ENCODE measurements around the gene PPM1H. TPM values are rescaled to one million over a fixed set of nuclear protein-coding genes. Genes with fewer than 3 reads are reported as not detected.

The PPM1H gene
- total RNA-seq, 1 experiment from 2014 or later = 0.04 TPM

GRCh38 chr12:62915204-62915529 lies 19.8 kb downstream of the PPM1H start:
- no peak overlapping the region for H3K4me3 ChIP-seq (ENCODE audit: low read depth, low read length, poor library complexity, severe bottlenecking)
- BruUV-seq (replicated peaks) = no TSS peak
- H3K27ac ChIP-seq (ENCODE audit: low read depth, low read length, poor library complexity, severe bottlenecking) = no peak overlapping the region
- intact Hi-C loops (cut with micrococcal nuclease; ENCODE audit: unreplicated experiment) = no loop called here
- no peak for DNase-seq (ENCODE audit: low spot score)
- ChIA-PET CTCF (no interaction called here), POLR2A (ENCODE audit: low non-redundant PET) (no interaction called here)
- H3K36me3 ChIP-seq (ENCODE audit: insufficient read depth, low read length, poor library complexity, severe bottlenecking) = no peaks in the 10 kb centered on the region
- H3K9me3 ChIP-seq (ENCODE audit: low read depth, low read length, poor library complexity, severe bottlenecking) = no peaks in the 10 kb centered on the region
- TF ChIP-seq EZH2 (IDR thresholded peaks at IDR 0.05; ENCODE audit: borderline replicate concordance, low read depth, low read length, poor library complexity, severe bottlenecking) (no peak), CTCF (conservative IDR thresholded peaks at IDR 0.05; ENCODE audit: low read depth, low read length) (no peak)
- peaks cover 6% of the 10 kb centered on the region for H3K27me3 ChIP-seq (replicated peaks; ENCODE audit: insufficient read depth, low read depth, low read length, poor library complexity)
- H3K4me1 ChIP-seq (ENCODE audit: insufficient read depth, low read length, poor library complexity, severe bottlenecking) = no peaks in the 10 kb centered on the region

- no TSS peak for BruUV-seq (replicated peaks)
- TF ChIP-seq CTCF (conservative IDR thresholded peaks at IDR 0.05; ENCODE audit: low read depth, low read length) = no peak
- no peak for TF ChIP-seq EZH2 (IDR thresholded peaks at IDR 0.05; ENCODE audit: borderline replicate concordance, low read depth, low read length, poor library complexity, severe bottlenecking)
- H3K4me1 ChIP-seq (ENCODE audit: insufficient read depth, low read length, poor library complexity, severe bottlenecking) = no peaks in the 10 kb centered on the region
Measured at GRCh38 chr12:62914443-62915203, 20.3 kb downstream of the PPM1H start.

GRCh38 chr12:62913380-62913779 lies 21.6 kb downstream of the PPM1H start:
- no peak for DNase-seq (ENCODE audit: low spot score)
- TF ChIP-seq CTCF (conservative IDR thresholded peaks at IDR 0.05; ENCODE audit: low read depth, low read length) (no peak), EZH2 (IDR thresholded peaks at IDR 0.05; ENCODE audit: borderline replicate concordance, low read depth, low read length, poor library complexity, severe bottlenecking) (no peak)
- no peak overlapping the region for H3K27ac ChIP-seq (ENCODE audit: low read depth, low read length, poor library complexity, severe bottlenecking)
- no peak overlapping the region for H3K4me3 ChIP-seq (ENCODE audit: low read depth, low read length, poor library complexity, severe bottlenecking)
- no peaks in the 10 kb centered on the region for H3K9me3 ChIP-seq (ENCODE audit: low read depth, low read length, poor library complexity, severe bottlenecking)
- intact Hi-C loops (cut with micrococcal nuclease; ENCODE audit: unreplicated experiment) = no loop called here
- POLR2A ChIA-PET (ENCODE audit: low non-redundant PET) = no interaction called here
- CTCF ChIA-PET = no interaction called here
- no peaks in the 10 kb centered on the region for H3K36me3 ChIP-seq (ENCODE audit: insufficient read depth, low read length, poor library complexity, severe bottlenecking)
- peaks cover 7% of the 10 kb centered on the region for H3K27me3 ChIP-seq (replicated peaks; ENCODE audit: insufficient read depth, low read depth, low read length, poor library complexity)
- BruUV-seq (replicated peaks) = no TSS peak
- no peaks in the 10 kb centered on the region for H3K4me1 ChIP-seq (ENCODE audit: insufficient read depth, low read length, poor library complexity, severe bottlenecking)

More at GRCh38 chr12:62914443-62915203, 20.3 kb downstream of the PPM1H start:
- POLR2A ChIA-PET (ENCODE audit: low non-redundant PET) = no interaction called here
- no peaks in the 10 kb centered on the region for H3K36me3 ChIP-seq (ENCODE audit: insufficient read depth, low read length, poor library complexity, severe bottlenecking)
- peaks cover 6% of the 10 kb centered on the region for H3K27me3 ChIP-seq (replicated peaks; ENCODE audit: insufficient read depth, low read depth, low read length, poor library complexity)
- CTCF ChIA-PET = interaction anchor here (0.5 kb wide), 1 partner anchor 179 kb away, joined by 4 read pairs; no protein-coding TSS in a partner anchor
- intact Hi-C loops (cut with micrococcal nuclease; ENCODE audit: unreplicated experiment) = no loop called here
- no peaks in the 10 kb centered on the region for H3K9me3 ChIP-seq (ENCODE audit: low read depth, low read length, poor library complexity, severe bottlenecking)
- no peak for DNase-seq (ENCODE audit: low spot score)
- H3K27ac ChIP-seq (ENCODE audit: low read depth, low read length, poor library complexity, severe bottlenecking) = no peak overlapping the region
- H3K4me3 ChIP-seq (ENCODE audit: low read depth, low read length, poor library complexity, severe bottlenecking) = no peak overlapping the region

All from A673 (cell line).